ENCODE results near the gene ANKRD63.

DNA sequence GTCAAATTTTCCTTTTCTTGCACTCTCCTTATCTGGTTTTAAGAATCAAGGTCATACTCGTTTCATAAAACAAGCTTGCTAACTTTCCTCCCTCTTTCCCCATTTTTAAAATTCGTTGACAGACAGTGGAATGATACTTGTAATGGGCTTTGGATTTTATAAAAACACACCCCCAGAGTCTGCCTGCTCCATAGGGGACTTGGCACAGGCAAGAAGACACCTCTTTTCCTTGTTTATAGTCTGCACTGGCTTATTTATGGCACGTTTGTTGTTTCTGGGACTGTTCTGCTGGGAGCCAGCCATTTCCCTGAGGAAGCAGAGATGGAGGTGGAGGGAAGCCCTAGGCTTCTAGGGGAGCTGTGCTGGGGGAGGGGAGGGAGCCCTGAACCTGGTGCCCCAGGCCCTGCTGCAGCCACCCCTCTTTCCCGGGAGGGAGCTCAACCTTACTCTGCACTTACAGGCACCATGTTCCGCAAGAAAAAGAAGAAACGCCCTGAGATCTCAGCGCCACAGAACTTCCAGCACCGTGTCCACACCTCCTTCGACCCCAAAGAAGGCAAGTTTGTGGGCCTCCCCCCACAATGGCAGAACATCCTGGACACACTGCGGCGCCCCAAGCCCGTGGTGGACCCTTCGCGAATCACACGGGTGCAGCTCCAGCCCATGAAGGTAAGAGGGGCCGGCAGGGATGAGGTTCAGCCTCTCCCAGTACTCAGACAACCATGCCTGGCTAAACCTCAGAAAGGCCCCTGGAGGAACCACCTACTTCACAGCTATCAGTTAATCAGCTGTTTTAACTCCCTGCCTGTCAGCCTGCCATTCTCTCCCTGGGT lies 18.3 kb downstream of the ANKRD63 start:
- TF ChIP-seq, protein P1, sequence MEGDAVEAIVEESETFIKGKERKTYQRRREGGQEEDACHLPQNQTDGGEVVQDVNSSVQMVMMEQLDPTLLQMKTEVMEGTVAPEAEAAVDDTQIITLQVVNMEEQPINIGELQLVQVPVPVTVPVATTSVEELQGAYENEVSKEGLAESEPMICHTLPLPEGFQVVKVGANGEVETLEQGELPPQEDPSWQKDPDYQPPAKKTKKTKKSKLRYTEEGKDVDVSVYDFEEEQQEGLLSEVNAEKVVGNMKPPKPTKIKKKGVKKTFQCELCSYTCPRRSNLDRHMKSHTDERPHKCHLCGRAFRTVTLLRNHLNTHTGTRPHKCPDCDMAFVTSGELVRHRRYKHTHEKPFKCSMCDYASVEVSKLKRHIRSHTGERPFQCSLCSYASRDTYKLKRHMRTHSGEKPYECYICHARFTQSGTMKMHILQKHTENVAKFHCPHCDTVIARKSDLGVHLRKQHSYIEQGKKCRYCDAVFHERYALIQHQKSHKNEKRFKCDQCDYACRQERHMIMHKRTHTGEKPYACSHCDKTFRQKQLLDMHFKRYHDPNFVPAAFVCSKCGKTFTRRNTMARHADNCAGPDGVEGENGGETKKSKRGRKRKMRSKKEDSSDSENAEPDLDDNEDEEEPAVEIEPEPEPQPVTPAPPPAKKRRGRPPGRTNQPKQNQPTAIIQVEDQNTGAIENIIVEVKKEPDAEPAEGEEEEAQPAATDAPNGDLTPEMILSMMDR (IDR thresholded peaks at IDR 0.05), result no peak
- no peak for TF ChIP-seq POLR2A (IDR thresholded peaks at IDR 0.05)

Measured in Peyer's patch (tissue), 4 donors.